GM23338 (cell line): ENCODE results near the gene SLC23A2. TPM values are rescaled to one million over a fixed set of nuclear protein-coding genes. Genes with fewer than 3 reads are reported as not detected.

Source experiments
- ATAC-seq: fragments of 200-7000 bp; cut with Tn5 transposase; 3 replicates; pipeline ENCODE4 v1.9.1; 2020
- DNase-seq: peaks from one replicate; pipeline ENCODE4 v3.0.0-alpha.2; 2015; ENCODE audit warnings: low spot score
- H2AFZ ChIP-seq: fragments of 200-600 bp; sonication (generic); 2 replicates; pipeline ENCODE4 v1.8.0; 2016; ENCODE audit warnings: antibody characterized with exemption, mild to moderate bottlenecking, moderate library complexity
- H3F3A ChIP-seq: fragments of 200-600 bp; sonication (generic); replicated peaks from 2 replicates; pipeline ENCODE4 v1.8.0; 2017; ENCODE audit warnings: antibody characterized with exemption, mixed run types, low read depth
- H3K27ac ChIP-seq: fragments of 200-600 bp; sonication (generic); 2 replicates; pipeline ENCODE4 v1.6.1; 2016; ENCODE audit warnings: low read depth
- H3K27me3 ChIP-seq: fragments of 200-600 bp; sonication (generic); 2 replicates; pipeline ENCODE4 v1.8.0; 2016; ENCODE audit warnings: mild to moderate bottlenecking, mixed run types, moderate library complexity; ENCODE audit not compliant: insufficient read depth
- H3K36me3 ChIP-seq: fragments of 200-600 bp; sonication (generic); 2 replicates; pipeline ENCODE4 v1.8.0; 2016; ENCODE audit warnings: mild to moderate bottlenecking; ENCODE audit not compliant: insufficient read depth
- H3K4me1 ChIP-seq: fragments of 200-600 bp; sonication (generic); 2 replicates; pipeline ENCODE4 v1.8.0; 2016; ENCODE audit warnings: mild to moderate bottlenecking, moderate library complexity; ENCODE audit not compliant: insufficient read depth
- H3K4me2 ChIP-seq: fragments of 200-600 bp; sonication (generic); 2 replicates; pipeline ENCODE4 v1.7.1; 2017; ENCODE audit warnings: mixed run types
- H3K4me3 ChIP-seq: fragments of 200-600 bp; sonication (generic); 2 replicates; pipeline ENCODE4 v1.6.1; 2016; ENCODE audit warnings: mixed run types
- H3K79me2 ChIP-seq: fragments of 200-600 bp; sonication (generic); replicated peaks from 2 replicates; pipeline ENCODE4 v1.8.0; 2017; ENCODE audit warnings: mild to moderate bottlenecking; ENCODE audit not compliant: insufficient read depth
- H3K9me2 ChIP-seq: fragments of 200-600 bp; sonication (generic); 2 replicates; pipeline ENCODE4 v1.8.0; 2017; ENCODE audit not compliant: insufficient read depth
- H4K20me1 ChIP-seq: fragments of 200-600 bp; sonication (generic); replicated peaks from 2 replicates; pipeline ENCODE4 v1.8.0; 2017; ENCODE audit warnings: mild to moderate bottlenecking; ENCODE audit not compliant: insufficient read depth
- H3K27ac Mint-ChIP-seq: 2 replicates; pipeline ENCODE4 v1.8.0; 2020; ENCODE audit warnings: inconsistent platforms, mild to moderate bottlenecking, moderate library complexity, mixed read lengths
- H3K27me3 Mint-ChIP-seq: 3 replicates; pipeline ENCODE4 v1.8.0; 2022; ENCODE audit warnings: low read depth, mild to moderate bottlenecking, moderate library complexity, mixed read lengths, inconsistent platforms; ENCODE audit not compliant: insufficient read depth, poor library complexity
- H3K36me3 Mint-ChIP-seq: 3 replicates; pipeline ENCODE4 v1.8.0; 2021; ENCODE audit warnings: low read depth, mild to moderate bottlenecking, inconsistent platforms, moderate library complexity, mixed read lengths
- H3K4me1 Mint-ChIP-seq: 3 replicates; pipeline ENCODE4 v1.8.0; 2020; ENCODE audit warnings: mild to moderate bottlenecking, inconsistent platforms, mixed read lengths
- H3K4me3 Mint-ChIP-seq: 3 replicates; pipeline ENCODE4 v1.8.0; 2021; ENCODE audit warnings: moderate library complexity, mild to moderate bottlenecking, inconsistent platforms, mixed read lengths
- H3K9me3 Mint-ChIP-seq: 3 replicates; pipeline ENCODE4 v1.8.0; 2020; ENCODE audit warnings: moderate library complexity, mild to moderate bottlenecking, inconsistent platforms, mixed read lengths
- EZH2 ChIP-seq: fragments of 200-600 bp; sonication (generic); IDR thresholded peaks from one replicate; pipeline ENCODE4 v1.8.0; 2017; ENCODE audit warnings: antibody characterized with exemption, mild to moderate bottlenecking, low read depth; ENCODE audit not compliant: unreplicated experiment
- EZH2phosphoT487 ChIP-seq: fragments of 200-600 bp; sonication (generic); IDR thresholded peaks from one replicate; pipeline ENCODE4 v1.8.1; 2018; ENCODE audit warnings: antibody characterized with exemption; ENCODE audit not compliant: unreplicated experiment
- JUNB ChIP-seq: IDR thresholded peaks from one replicate; pipeline ENCODE4 v1.6.1; 2016; ENCODE audit warnings: antibody characterized with exemption; ENCODE audit not compliant: unreplicated experiment
- NANOG ChIP-seq: IDR thresholded peaks from 2 replicates; pipeline ENCODE4 v1.6.1; 2016; ENCODE audit warnings: antibody characterized with exemption, borderline replicate concordance
- POLR2AphosphoS5 ChIP-seq: IDR thresholded peaks from 2 replicates; pipeline ENCODE4 v1.6.1; 2016; ENCODE audit warnings: antibody characterized with exemption, low read depth
- STAT1 ChIP-seq: IDR thresholded peaks from one replicate; pipeline ENCODE4 v1.6.1; 2016; ENCODE audit warnings: antibody characterized with exemption; ENCODE audit not compliant: unreplicated experiment
- ZNF331 ChIP-seq: fragments of 250-450 bp; sonication (Bioruptor Pico); IDR thresholded peaks from 2 replicates; pipeline ENCODE4 v1.5.0; 2020; ENCODE audit warnings: low read depth, mild to moderate bottlenecking, moderate library complexity
- ZNF462 ChIP-seq: fragments of 250-450 bp; sonication (Bioruptor Pico); IDR thresholded peaks from 2 replicates; pipeline ENCODE4 v1.5.0; 2020; ENCODE audit warnings: mild to moderate bottlenecking, moderate library complexity
- polyA plus RNA-seq: library from polyadenylated mRNA; unstranded; fragments of >200 nt; fragmentation: Nextera tagmentation; extraction: Ambion mirVana; gene quantifications from 2 replicates; pipeline ENCODE4 v1.2.1, GENCODE V29; 2016
- total RNA-seq: library from RNA; depleted of rRNA; stranded (reverse); fragments of >200 nt; shearing (Covaris generic); gene quantifications from 2 replicates; pipeline ENCODE4 v1.2.3, GENCODE V29; 2014

The SLC23A2 gene
- total and polyA plus RNA-seq, 2 experiments from 2014 or later, result 4.4 to 20.2 TPM

DNA sequence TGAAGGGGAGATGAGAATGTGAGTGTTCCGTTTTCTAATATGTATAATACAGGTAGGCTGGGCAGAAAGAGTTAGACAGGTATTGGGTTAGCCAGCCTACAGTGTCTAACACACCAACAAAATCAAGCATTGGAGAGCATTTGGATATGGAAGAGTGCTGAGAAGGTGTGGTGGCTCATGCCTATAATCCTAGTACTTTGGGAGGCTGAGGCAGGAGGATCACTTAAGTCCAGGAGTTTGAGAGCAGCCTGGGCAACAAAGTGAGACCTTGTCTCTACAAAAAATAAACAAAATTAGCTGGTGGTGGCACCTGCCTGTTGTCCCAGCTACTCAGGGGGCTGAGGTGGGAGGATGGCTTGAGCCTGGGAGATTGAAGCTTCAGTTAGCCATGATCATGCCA, 38.6 kb upstream of the SLC23A2 start (continued):
- TF ChIP-seq JUNB (no peak), EZH2phosphoT487 (no peak), ZNF462 (CRISPR knock-in tag) (no peak), NANOG (no peak), ZNF331 (no peak), STAT1 (no peak)

- H3K27ac Mint-ChIP-seq, result no peak overlapping the region
- no peaks in the 10 kb centered on the region for H3K27me3 ChIP-seq
- no peak for TF ChIP-seq JUNB
- no peak for TF ChIP-seq NANOG
- TF ChIP-seq EZH2, result no peak
- no peak for TF ChIP-seq ZNF462 (CRISPR knock-in tag)
- no peak for TF ChIP-seq POLR2AphosphoS5
- no peak for TF ChIP-seq EZH2phosphoT487
Measured at GRCh38 chr20:5039255-5039657, 37.9 kb upstream of the SLC23A2 start.

More at GRCh38 chr20:5039255-5039657, 37.9 kb upstream of the SLC23A2 start:
- Histone ChIP-seq H4K20me1 (no peaks in the 10 kb centered on the region), H3K36me3 (no peaks in the 10 kb centered on the region), H3K27ac (no peak overlapping the region), H2AFZ (no peak overlapping the region), H3K9me2 (no peaks in the 10 kb centered on the region), H3K79me2 (no peaks in the 10 kb centered on the region), H3K4me3 (no peak overlapping the region), H3K4me1 (no peaks in the 10 kb centered on the region), H3K4me2 (no peak overlapping the region), H3F3A (no peaks in the 10 kb centered on the region)
- no peak overlapping the region for H3K4me3 Mint-ChIP-seq
- no peak for DNase-seq
- H3K27me3 Mint-ChIP-seq, result no peaks in the 10 kb centered on the region
- no peaks in the 10 kb centered on the region for H3K36me3 Mint-ChIP-seq
- no peaks in the 10 kb centered on the region for H3K4me1 Mint-ChIP-seq
- no peaks in the 10 kb centered on the region for H3K9me3 Mint-ChIP-seq
- no peak for ATAC-seq
